PC-9 (cell line): ENCODE results near the gene TNFRSF9.

Experiments used
- EZH2 ChIP-seq: fragments of 200-600 bp; sonication (generic); IDR thresholded peaks from 2 replicates; pipeline ENCODE4 v1.8.0; 2017; ENCODE audit warnings: antibody characterized with exemption, low read depth
- TF ChIP-seq, protein P1 (sequence below): fragments of 200-600 bp; sonication (generic); conservative IDR thresholded peaks from 2 replicates; pipeline ENCODE4 v1.6.1; 2017; ENCODE audit warnings: mixed run types, antibody characterized with exemption, mild to moderate bottlenecking, moderate library complexity

DNA sequence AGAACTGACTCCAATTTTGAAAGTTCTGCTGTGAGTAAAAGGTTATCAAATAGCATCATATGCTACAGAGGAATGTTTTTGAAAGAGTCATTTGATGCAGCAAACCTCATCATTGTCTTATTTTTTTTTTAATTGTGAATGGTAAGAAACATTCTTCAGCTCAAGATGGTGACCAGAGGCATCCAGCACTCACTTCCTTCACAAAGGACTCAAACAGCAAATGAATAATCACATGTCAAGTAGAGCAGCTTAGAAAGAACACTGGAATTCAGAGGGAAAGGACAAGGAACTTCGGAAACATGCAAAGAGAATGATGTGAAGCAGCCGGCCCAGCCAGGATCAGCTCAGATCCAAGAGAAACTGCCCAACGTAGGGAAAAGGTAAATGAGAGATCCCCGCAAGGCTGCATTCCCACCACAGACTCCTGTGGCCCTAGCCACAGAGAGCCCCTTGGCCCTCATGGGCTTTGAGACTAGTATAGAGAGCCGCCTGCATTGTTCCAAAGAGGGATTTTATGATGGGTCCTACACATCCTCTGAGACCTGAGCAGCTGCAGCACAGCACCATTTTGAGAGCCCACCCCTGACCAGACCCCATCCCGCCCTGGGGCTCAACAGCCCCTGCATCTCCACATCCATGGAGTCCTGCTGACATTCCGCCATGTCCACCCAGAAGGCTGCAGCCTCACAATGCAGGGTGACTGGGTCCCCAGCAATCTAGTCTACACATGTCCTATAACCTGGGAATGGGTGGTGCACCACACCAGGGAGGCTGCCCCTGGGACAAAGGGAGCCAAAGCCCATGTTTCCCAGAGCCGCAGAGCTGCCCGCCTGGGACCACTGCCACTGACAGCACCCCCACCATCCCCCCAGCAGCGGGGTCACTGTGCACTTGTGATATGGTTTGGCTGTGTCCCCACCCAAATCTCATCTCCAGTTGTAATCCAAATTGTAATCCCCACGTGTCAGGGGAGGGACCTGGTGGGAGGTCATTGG lies 66.5 kb downstream of the TNFRSF9 start:
- TF ChIP-seq, protein P1, sequence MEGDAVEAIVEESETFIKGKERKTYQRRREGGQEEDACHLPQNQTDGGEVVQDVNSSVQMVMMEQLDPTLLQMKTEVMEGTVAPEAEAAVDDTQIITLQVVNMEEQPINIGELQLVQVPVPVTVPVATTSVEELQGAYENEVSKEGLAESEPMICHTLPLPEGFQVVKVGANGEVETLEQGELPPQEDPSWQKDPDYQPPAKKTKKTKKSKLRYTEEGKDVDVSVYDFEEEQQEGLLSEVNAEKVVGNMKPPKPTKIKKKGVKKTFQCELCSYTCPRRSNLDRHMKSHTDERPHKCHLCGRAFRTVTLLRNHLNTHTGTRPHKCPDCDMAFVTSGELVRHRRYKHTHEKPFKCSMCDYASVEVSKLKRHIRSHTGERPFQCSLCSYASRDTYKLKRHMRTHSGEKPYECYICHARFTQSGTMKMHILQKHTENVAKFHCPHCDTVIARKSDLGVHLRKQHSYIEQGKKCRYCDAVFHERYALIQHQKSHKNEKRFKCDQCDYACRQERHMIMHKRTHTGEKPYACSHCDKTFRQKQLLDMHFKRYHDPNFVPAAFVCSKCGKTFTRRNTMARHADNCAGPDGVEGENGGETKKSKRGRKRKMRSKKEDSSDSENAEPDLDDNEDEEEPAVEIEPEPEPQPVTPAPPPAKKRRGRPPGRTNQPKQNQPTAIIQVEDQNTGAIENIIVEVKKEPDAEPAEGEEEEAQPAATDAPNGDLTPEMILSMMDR = no peak
- TF ChIP-seq EZH2 = no peak
